A549 treated with AZD9567 at 1 μM for 4 hours (cell line): ENCODE data around the gene MRS2. TPM values are rescaled to one million over a fixed set of nuclear protein-coding genes. Genes with fewer than 3 reads are reported as not detected.

Experiments
- total RNA-seq: library from RNA; stranded (reverse); fragments of 200-300 nt; extraction: Qiagen RNA extraction; gene quantifications from 5 replicates; pipeline ENCODE4 v1.2.3, GENCODE V29; 2022; ENCODE audit not compliant: insufficient read depth

MRS2 gene, protein sequence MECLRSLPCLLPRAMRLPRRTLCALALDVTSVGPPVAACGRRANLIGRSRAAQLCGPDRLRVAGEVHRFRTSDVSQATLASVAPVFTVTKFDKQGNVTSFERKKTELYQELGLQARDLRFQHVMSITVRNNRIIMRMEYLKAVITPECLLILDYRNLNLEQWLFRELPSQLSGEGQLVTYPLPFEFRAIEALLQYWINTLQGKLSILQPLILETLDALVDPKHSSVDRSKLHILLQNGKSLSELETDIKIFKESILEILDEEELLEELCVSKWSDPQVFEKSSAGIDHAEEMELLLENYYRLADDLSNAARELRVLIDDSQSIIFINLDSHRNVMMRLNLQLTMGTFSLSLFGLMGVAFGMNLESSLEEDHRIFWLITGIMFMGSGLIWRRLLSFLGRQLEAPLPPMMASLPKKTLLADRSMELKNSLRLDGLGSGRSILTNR
- 18.7 to 22.7 TPM (median 21.6 TPM) in 5 replicates for total RNA-seq

DNA sequence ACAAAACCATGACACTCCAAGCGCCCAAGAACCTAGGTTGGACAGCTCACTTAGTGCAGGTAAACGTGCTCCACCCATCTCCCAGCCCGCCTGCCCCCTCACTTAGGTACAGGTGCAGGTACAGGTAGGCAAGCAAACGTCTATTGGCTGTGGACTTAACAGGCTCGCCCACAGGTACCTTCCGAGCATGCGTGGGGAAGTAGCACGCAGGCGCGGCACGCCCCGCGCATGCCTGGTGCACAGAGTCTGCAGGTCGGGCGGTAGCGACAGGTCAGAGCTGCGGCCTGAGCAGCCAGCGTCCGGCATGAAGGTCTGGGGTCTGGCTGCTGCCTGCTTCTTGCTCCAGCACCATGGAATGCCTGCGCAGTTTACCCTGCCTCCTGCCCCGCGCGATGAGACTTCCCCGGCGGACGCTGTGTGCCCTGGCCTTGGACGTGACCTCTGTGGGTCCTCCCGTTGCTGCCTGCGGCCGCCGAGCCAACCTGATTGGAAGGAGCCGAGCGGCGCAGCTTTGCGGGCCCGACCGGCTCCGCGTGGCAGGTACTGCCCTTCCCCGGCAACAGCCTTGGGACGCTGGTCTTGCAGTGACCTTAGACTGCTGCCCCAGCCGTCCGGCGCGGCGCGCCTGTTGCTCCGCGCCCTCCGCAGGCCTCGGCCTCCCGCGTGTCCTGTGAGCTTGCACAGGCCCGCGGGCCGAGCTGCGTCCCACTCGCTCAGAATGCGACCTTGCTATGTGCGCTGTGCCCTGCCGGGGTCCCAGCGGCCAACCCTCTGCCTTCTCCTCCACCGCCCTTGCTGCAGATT, at the start of gene MRS2:
MRS2 (plus strand) TSS at position 240 of the 804 bp plus-strand sequence; CDS start at position 351, 111 bp downstream.

DNA sequence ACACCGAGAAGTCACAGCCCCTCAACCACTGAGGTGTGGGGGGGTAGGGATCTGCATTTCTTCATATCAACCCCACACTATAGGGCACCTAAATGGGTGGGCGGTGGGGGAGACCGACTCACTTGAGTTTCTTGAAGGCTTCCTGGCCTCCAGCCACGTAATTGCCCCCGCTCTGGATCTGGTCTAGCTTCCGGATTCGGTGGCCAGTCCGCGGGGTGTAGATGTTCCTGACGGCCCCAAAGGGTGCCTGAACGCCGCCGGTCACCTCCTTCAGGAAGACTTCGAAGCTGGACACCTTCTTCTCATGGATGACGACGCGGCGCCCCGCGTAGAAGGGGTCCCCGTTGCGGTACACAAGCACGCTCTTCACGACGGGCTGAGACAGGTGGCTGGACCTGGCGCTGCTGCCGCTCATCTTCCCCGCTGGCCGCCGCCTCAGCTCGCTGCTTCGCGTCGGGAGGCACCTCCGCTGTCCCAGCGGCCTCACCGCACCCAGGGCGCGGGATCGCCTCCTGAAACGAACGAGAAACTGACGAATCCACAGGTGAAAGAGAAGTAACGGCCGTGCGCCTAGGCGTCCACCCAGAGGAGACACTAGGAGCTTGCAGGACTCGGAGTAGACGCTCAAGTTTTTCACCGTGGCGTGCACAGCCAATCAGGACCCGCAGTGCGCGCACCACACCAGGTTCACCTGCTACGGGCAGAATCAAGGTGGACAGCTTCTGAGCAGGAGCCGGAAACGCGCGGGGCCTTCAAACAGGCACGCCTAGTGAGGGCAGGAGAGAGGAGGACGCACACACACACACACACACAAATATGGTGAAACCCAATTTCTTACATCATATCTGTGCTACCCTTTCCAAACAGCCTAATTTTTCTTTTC, 45.2 kb upstream of the MRS2 start, which contains the start of gene DCDC2:
DCDC2 (minus strand) TSS at position 724 of the 883 bp plus-strand sequence; CDS start at position 415, 309 bp downstream.

Other genes starting within 250 kb of the MRS2 start
- gene DCDC2, start 44.9 kb upstream of the MRS2 start, total RNA-seq, result 1.8 to 3.9 TPM (median 2.5 TPM) in 5 replicates
- gene GPLD1, start 86.6 kb downstream of the MRS2 start, total RNA-seq, result 0.84 to 1.4 TPM (median 0.98 TPM) in 4 of 5 replicates, not detected in the other
- 7.1 to 12.6 TPM (median 7.5 TPM) in 5 replicates for gene ALDH5A1, start 92.0 kb downstream of the MRS2 start, total RNA-seq
- 1.4 to 2.1 TPM (median 2.1 TPM) in 5 replicates for gene KIAA0319, start 243.3 kb downstream of the MRS2 start, total RNA-seq